Left lung (tissue), 10 donors: ENCODE results near the gene CLPTM1L. TPM values are rescaled to one million over a fixed set of nuclear protein-coding genes. Genes with fewer than 3 reads are reported as not detected.
A peak's percentile ranks its signal among the peaks of the same experiment; 100 is the strongest.
"Not testable (repeated sequence)": the region's sequence is repeated elsewhere in the genome, so short reads cannot be mapped to it uniquely, and the experiment has no call there.

Experiments
- ATAC-seq: fragments of 200-7000 bp; cut with Tn5 transposase; one replicate; pipeline ENCODE4 v1.9.1; 2020; ENCODE audit warnings: moderate library complexity
- DNase-seq, 4 donors: peaks; one replicate each; pipeline ENCODE4 v3.0.0-alpha.2; 2013 to 2020
- H3K27ac ChIP-seq, 2 donors: fragments of 200-600 bp; sonication (generic) in 1 of 2; one replicate each; pipeline versions ENCODE4 v1.5.0 to v1.8.0; 2020 to 2021
- H3K27me3 ChIP-seq, 2 donors: fragments of 200-600 bp; sonication (generic) in 1 of 2; one replicate each; pipeline versions ENCODE4 v1.5.0 to v1.8.0; 2020 to 2021
- H3K36me3 ChIP-seq, 2 donors: fragments of 200-600 bp; sonication (generic) in 1 of 2; one replicate each; pipeline versions ENCODE4 v1.5.0 to v1.8.0; 2020 to 2021
- H3K4me1 ChIP-seq, 2 donors: fragments of 200-600 bp; one replicate each; pipeline ENCODE4 v1.8.0; 2021
- H3K4me3 ChIP-seq, 2 donors: fragments of 200-600 bp; sonication (generic) in 1 of 2; one replicate each; pipeline versions ENCODE4 v1.5.0 to v1.8.0; 2020 to 2021; ENCODE audit warnings: mild to moderate bottlenecking in 1 of 2
- H3K9me3 ChIP-seq, 2 donors: fragments of 200-600 bp; sonication (generic) in 1 of 2; one replicate each; pipeline versions ENCODE4 v1.5.0 to v1.8.0; 2020 to 2021
- intact Hi-C, 2 donors: fragments of 100-400 bp; cut with DNase I; formaldehyde crosslinking; loops; one replicate each; pipeline versions ENCODE4 v1.11.2 to v1.14.2; 2022
- polyA plus RNA-seq, 6 donors: library from polyadenylated mRNA; unstranded; fragments of 120-200 nt; gene quantifications; one replicate each; pipeline ENCODE4 v1.2.1, GENCODE V29; 2013; ENCODE audit not compliant: insufficient read length in 6 of 6
- total RNA-seq, 2 donors: library from RNA; stranded (reverse); fragmentation: NEBNext Ultra II Directional; extraction: Animal tissue kit (Norgen Biotek cat#: 25700); gene quantifications; one replicate each; pipeline ENCODE4 v1.2.1, GENCODE V29; 2021
- TF ChIP-seq, protein P1 (sequence below), 2 donors: fragments of 200-600 bp; sonication (generic) in 1 of 2; IDR thresholded peaks; one replicate each; pipeline versions ENCODE4 v1.5.0 to v1.8.0; 2021; ENCODE audit warnings: antibody characterized with exemption in 2 of 2
- donor health status: DM: no; HTN: yes; CAD: no.
- donor health status: DM: no; HTN: no; CAD: no.

Gene CLPTM1L
- total and polyA plus RNA-seq, 8 donors: 90.4 to 171 (median 99.4) TPM

DNA sequence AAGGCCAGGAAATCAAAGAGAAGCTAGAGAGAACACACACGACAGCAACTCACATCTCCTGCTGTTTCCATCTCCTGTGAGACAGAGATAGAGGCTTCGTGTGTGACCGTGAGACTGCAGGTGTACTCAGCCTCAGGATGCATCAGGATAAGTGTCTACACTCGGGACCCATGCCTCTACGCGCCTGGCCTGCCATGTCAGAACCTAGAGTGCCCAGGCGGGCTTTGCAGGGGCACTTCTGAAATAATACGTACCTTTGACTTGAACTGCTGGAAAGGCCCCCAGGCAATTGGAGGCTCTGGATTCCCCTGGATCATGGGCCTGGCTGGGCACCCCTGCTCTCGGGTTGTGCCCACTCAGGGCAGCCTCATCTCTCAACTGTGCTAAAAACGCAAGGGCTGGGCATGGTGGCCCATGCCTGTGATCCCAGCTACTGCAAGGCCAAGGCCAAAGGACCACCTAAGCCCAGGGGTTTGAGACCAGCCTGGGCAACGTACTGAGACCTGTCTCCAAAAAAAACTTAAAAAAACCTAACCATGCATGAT is 13.0 kb downstream of the CLPTM1L start:
- DNase-seq: no peak
- Histone ChIP-seq H3K27me3 (no peaks in the 10 kb centered on the region), H3K4me3 (no peak overlapping the region), H3K27ac (no peak overlapping the region), H3K36me3 (peaks cover 0 to 71% of the 10 kb centered on the region in 2 donors), H3K4me1 (peaks cover 0 to 3% of the 10 kb centered on the region in 2 donors), H3K9me3 (no peaks in the 10 kb centered on the region)
- TF ChIP-seq, protein P1, sequence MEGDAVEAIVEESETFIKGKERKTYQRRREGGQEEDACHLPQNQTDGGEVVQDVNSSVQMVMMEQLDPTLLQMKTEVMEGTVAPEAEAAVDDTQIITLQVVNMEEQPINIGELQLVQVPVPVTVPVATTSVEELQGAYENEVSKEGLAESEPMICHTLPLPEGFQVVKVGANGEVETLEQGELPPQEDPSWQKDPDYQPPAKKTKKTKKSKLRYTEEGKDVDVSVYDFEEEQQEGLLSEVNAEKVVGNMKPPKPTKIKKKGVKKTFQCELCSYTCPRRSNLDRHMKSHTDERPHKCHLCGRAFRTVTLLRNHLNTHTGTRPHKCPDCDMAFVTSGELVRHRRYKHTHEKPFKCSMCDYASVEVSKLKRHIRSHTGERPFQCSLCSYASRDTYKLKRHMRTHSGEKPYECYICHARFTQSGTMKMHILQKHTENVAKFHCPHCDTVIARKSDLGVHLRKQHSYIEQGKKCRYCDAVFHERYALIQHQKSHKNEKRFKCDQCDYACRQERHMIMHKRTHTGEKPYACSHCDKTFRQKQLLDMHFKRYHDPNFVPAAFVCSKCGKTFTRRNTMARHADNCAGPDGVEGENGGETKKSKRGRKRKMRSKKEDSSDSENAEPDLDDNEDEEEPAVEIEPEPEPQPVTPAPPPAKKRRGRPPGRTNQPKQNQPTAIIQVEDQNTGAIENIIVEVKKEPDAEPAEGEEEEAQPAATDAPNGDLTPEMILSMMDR (IDR thresholded peaks at IDR 0.05): no peak
- no peak for ATAC-seq
- intact Hi-C loops: no loop called here

DNA sequence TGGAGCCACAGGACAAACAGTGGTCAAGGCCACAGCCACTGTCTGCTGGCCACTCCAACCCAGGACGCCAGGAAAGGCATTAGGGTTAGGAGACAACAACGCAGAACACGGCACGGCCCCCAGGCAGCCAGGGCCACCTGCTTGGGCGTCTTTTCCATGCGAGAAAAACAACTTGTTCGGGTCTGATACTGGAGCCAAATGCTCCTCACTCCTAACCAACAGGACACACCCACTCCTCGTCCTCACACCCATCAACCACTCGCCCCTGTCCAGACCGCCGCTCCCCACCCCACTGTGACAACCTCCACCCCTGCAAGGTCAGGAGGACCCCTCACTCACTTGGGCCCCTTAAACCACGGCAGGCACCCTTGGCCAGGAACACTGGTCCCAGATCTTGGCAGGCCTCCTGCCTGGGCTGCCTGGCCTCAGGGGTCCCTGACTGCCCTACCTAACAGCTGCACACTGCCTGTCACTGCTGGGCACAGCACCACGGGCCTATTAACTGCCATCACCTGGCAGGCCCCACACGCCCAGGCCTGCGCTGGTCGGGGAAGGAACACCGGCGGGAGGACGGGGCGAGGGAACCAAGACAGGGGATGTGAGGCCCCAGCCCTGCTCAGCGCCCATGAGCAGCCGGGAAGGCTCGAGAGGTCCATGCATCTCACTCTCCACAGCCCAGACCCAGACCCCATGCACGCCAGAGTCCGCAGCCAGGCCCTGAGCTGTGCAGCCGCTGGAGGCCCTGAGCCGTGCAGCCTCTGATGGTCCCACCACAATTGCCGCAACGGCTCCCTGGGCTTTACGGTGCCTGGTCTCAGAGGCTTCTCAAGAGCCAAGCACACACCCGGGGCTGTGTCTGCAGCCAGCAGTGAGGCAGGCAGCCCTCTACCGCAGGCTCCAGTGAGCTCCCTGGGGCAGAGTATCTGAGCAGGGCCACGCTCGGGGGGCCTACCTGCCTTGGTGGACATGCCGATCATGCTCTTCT is 13.8 kb downstream of the CLPTM1L start:
- H3K27me3 ChIP-seq: no peaks in the 10 kb centered on the region
- no peaks in the 10 kb centered on the region for H3K9me3 ChIP-seq
- intact Hi-C loops: no loop called here
- peaks cover 0 to 3% of the 10 kb centered on the region in 2 donors for H3K4me1 ChIP-seq
- no peak overlapping the region for H3K4me3 ChIP-seq
- peak overlapping the region in 1 of 2 donors; percentile 13 for H3K27ac ChIP-seq
- peaks cover 0 to 63% of the 10 kb centered on the region in 2 donors for H3K36me3 ChIP-seq
- ATAC-seq (peak; percentile 15), DNase-seq (peak in 1 of 4 donors; percentile 68)
- TF ChIP-seq, protein P1 (IDR thresholded peaks at IDR 0.05): no peak

DNA sequence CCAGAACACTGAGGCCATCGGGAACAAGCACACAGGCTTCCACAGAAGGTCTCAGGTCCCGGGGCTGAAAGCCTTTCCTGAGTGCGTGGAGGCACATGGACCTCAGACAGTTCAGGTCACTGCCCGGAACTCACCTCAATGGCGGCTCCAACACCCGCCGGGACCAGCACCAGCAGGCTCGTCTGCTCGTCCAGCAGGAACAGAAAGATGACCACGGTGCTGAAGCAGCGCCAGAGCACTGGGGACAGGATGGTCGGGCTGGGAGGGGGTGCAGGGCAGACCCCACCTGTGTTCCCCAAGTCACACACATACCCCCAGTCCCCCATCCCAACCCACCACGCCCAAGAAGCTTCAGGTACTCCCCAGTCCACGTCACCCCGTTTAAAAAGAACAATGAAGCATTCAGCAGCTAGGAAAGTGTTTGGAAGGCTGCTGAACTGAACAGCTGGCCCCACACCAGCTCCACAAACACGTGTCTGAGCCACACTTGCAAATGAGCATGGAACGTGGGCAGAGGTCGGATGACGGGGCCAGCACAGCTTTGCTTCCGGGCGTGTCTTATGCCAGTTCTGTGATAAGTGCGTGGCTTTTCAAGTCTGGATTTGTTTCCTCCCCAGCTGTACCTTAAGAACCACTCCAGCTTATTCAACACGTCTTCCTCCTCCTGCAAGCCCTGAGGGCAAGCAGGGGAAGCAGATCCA is 14.6 kb downstream of the CLPTM1L start:
- Histone ChIP-seq H3K4me1 (peaks cover 0 to 3% of the 10 kb centered on the region in 2 donors), H3K9me3 (no peaks in the 10 kb centered on the region), H3K27me3 (no peaks in the 10 kb centered on the region), H3K27ac (peak overlapping the region in 1 of 2 donors; percentile 13), H3K36me3 (peaks cover 0 to 63% of the 10 kb centered on the region in 2 donors), H3K4me3 (no peak overlapping the region)
- TF ChIP-seq, protein P1 (IDR thresholded peaks at IDR 0.05): no peak
- ATAC-seq: peak; percentile 89
- DNase-seq: peak in 1 of 4 donors; percentile 81
- intact Hi-C loops: no loop called here

DNA sequence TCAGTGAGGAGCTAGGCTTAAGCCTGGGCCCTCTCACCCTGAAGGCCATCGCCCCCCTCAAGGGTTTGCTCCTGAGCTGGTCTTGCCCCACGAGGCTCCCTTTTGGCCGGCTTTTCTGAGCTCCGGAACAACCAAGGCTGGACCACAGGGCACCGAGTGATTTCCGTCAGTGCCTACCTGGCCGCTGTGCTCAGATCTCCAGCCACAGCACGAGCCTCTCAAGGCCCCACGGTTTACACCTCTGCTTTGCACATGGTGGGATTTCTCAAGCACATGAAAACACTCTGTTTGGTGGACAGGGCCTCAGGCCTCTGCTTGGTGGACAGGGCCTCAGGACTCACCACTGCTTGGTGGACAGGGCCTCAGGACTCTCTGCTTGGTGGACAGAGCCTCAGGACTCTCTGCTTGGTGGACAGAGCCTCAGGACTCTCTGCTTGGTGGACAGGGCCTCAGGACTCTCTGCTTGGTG is 15.8 kb downstream of the CLPTM1L start:
- TF ChIP-seq, protein P1 (IDR thresholded peaks at IDR 0.05): no peak
- intact Hi-C loops: no loop called here
- peaks cover 0 to 3% of the 10 kb centered on the region in 2 donors for H3K4me1 ChIP-seq
- DNase-seq (peak in 1 of 4 donors; percentile 59), ATAC-seq (no peak)
- H3K4me3 ChIP-seq: no peak overlapping the region
- no peaks in the 10 kb centered on the region for H3K9me3 ChIP-seq
- H3K27ac ChIP-seq: no peak overlapping the region
- H3K27me3 ChIP-seq: no peaks in the 10 kb centered on the region
- peaks cover 0 to 63% of the 10 kb centered on the region in 2 donors for H3K36me3 ChIP-seq

DNA sequence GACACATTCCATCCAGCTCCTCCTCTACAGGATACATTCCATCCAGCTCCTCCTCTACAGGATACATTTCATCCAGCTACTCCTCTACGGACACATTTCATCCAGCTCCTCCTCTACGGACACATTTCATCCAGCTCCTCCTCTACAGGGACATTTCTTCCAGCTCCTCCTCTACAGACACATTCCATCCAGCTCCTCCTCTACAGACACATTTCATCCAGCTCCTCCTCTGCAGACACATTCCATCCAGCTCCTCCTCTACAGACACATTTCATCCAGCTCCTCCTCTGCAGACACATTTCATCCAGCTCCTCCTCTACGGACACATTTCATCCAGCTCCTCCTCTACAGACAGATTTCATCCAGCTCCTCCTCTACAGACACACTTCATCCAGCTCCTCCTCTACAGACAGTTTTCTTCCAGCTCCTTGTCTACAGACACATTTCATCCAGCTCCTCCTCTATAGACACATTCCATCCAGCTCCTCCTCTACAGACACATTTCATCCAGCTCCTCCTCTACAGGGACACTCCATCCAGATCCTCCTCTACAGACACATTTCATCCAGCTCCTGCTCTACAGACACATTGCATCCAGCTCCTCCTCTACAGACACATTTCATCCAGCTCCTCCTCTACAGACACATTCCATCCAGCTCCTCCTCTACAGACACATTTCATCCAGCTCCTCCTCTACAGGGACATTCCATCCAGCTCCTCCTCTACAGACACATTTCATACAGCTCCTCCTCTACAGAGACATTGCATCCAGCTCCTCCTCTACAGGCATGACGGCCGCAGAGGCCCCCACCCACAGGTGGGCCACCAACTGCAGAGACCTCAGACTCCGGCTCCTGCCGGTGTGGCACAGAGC is 16.4 kb downstream of the CLPTM1L start:
- ATAC-seq, intact Hi-C loops, H3K9me3 ChIP-seq, H3K4me3 ChIP-seq, H3K4me1 ChIP-seq, DNase-seq, H3K27me3 ChIP-seq, H3K27ac ChIP-seq: not testable (repeated sequence)
- peaks cover 0 to 63% of the 10 kb centered on the region in 2 donors for H3K36me3 ChIP-seq

DNA sequence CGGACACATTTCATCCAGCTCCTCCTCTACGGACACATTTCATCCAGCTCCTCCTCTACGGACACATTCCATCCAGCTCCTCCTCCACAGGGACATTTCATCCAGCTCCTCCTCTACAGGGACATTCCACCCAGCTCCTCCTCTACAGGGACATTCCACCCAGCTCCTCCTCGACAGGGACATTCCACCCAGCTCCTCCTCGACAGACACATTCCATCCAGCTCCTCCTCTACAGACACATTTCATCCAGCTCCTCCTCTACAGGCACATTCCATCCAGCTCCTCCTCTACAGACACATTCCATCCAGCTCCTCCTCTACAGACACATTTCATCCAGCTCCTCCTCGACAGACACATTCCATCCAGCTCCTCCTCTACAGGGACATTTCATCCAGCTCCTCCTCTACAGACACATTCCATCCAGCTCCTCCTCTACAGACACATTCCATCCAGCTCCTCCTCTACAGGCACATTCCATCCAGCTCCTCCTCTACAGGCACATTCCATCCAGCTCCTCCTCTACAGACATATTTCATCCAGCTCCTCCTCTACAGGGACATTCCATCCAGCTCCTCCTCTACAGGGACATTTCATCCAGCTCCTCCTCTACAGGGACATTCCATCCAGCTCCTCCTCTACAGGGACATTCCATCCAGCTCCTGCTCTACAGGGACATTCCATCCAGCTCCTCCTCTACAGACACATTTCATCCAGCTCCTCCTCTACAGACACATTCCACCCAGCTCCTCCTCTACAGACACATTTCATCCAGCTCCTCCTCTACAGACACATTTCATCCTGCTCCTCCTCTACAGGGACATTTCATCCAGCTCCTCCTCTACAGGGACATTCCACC is 17.8 kb downstream of the CLPTM1L start:
- H3K4me3 ChIP-seq, H3K27ac ChIP-seq, H3K9me3 ChIP-seq, H3K27me3 ChIP-seq, ATAC-seq, H3K4me1 ChIP-seq, intact Hi-C loops: not testable (repeated sequence)
- peaks cover 0 to 70% of the 10 kb centered on the region in 2 donors for H3K36me3 ChIP-seq
- DNase-seq: peak in 1 of 4 donors; percentile 5

DNA sequence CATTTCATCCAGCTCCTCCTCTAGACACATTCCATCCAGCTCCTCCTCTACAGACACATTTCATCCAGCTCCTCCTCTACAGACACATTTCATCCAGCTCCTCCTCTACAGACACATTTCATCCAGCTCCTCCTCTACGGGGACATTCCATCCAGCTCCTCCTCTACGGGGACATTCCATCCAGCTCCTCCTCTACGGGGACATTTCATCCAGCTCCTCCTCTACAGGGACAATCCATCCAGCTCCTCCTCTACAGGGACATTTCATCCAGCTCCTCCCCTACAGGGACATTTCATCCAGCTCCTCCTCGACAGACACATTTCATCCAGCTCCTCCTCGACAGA is 18.4 kb downstream of the CLPTM1L start:
- H3K9me3 ChIP-seq, H3K27ac ChIP-seq, H3K27me3 ChIP-seq, H3K4me1 ChIP-seq, intact Hi-C loops, H3K4me3 ChIP-seq, ATAC-seq: not testable (repeated sequence)
- H3K36me3 ChIP-seq: peaks cover 0 to 70% of the 10 kb centered on the region in 2 donors
- peak in 1 of 4 donors; percentile 2 for DNase-seq
